Neural progenitor cell (in vitro differentiated cells): Measurements from ENCODE around the gene CD40. TPM values are rescaled to one million over a fixed set of nuclear protein-coding genes. Genes with fewer than 3 reads are reported as not detected.

ENCODE experiments used
- DNase-seq: peaks from one replicate; pipeline ENCODE4 v3.0.0-alpha.2; 2016; ENCODE audit warnings: low spot score
- H2AFZ ChIP-seq: fragments of 200-600 bp; sonication (generic); replicated peaks from 2 replicates; pipeline ENCODE4 v1.6.1; 2016; ENCODE audit warnings: antibody characterized with exemption
- H3F3A ChIP-seq: fragments of 200-600 bp; sonication (generic); 2 replicates; pipeline ENCODE4 v1.6.1; 2016; ENCODE audit warnings: antibody characterized with exemption, low read depth
- H3K27ac ChIP-seq: fragments of 200-600 bp; sonication (generic); 2 replicates; pipeline ENCODE4 v1.5.1; 2016; ENCODE audit warnings: mild to moderate bottlenecking
- H3K27me3 ChIP-seq: fragments of 200-600 bp; sonication (generic); 2 replicates; pipeline ENCODE4 v1.6.1; 2016; ENCODE audit warnings: mild to moderate bottlenecking, moderate library complexity
- H3K36me3 ChIP-seq: fragments of 200-600 bp; sonication (generic); 2 replicates; pipeline ENCODE4 v1.5.1; 2016
- H3K4me1 ChIP-seq: fragments of 200-600 bp; sonication (generic); 2 replicates; pipeline ENCODE4 v1.6.1; 2016; ENCODE audit warnings: mixed run types
- H3K4me2 ChIP-seq: fragments of 200-600 bp; sonication (generic); 2 replicates; pipeline ENCODE4 v1.6.1; 2016
- H3K4me3 ChIP-seq: fragments of 200-600 bp; sonication (generic); 2 replicates; pipeline ENCODE4 v1.5.1; 2016
- H3K79me2 ChIP-seq: fragments of 200-600 bp; sonication (generic); 2 replicates; pipeline ENCODE4 v1.6.1; 2016; ENCODE audit warnings: low read depth
- H3K9ac ChIP-seq: fragments of 200-600 bp; sonication (generic); 2 replicates; pipeline ENCODE4 v1.6.1; 2016
- H3K9me3 ChIP-seq: fragments of 200-600 bp; sonication (generic); 2 replicates; pipeline ENCODE4 v1.5.1; 2016; ENCODE audit warnings: low read depth
- H4K20me1 ChIP-seq: fragments of 200-600 bp; sonication (generic); 2 replicates; pipeline ENCODE4 v1.6.1; 2016; ENCODE audit warnings: low read depth
- H3K27ac Mint-ChIP-seq: 3 replicates; pipeline ENCODE4 v1.8.0; 2021; ENCODE audit warnings: mixed read lengths
- H3K27me3 Mint-ChIP-seq: 2 replicates; pipeline ENCODE4 v1.8.0; 2022; ENCODE audit warnings: low read depth, mild to moderate bottlenecking, inconsistent platforms, moderate library complexity, mixed read lengths; ENCODE audit not compliant: insufficient read depth
- H3K36me3 Mint-ChIP-seq: 3 replicates; pipeline ENCODE4 v1.8.0; 2021; ENCODE audit warnings: mixed read lengths
- H3K4me1 Mint-ChIP-seq: 3 replicates; pipeline ENCODE4 v1.8.0; 2021; ENCODE audit warnings: mixed read lengths
- H3K4me3 Mint-ChIP-seq: 3 replicates; pipeline ENCODE4 v1.8.0; 2021; ENCODE audit warnings: mild to moderate bottlenecking, moderate library complexity, mixed read lengths
- H3K9me3 Mint-ChIP-seq: 3 replicates; pipeline ENCODE4 v1.8.0; 2020; ENCODE audit warnings: mixed read lengths
- CTCF ChIP-seq: fragments of 200-600 bp; sonication (generic); IDR thresholded peaks from 2 replicates; pipeline ENCODE4 v1.5.1; 2017; ENCODE audit warnings: antibody characterized with exemption, mild to moderate bottlenecking
- EZH2 ChIP-seq: fragments of 200-600 bp; sonication (generic); IDR thresholded peaks from 2 replicates; pipeline ENCODE4 v1.6.1; 2017; ENCODE audit warnings: antibody characterized with exemption, mild to moderate bottlenecking, moderate library complexity
- EZH2phosphoT487 ChIP-seq: fragments of 200-600 bp; sonication (generic); IDR thresholded peaks from 2 replicates; pipeline ENCODE4 v1.6.1; 2017; ENCODE audit warnings: antibody characterized with exemption
- total RNA-seq: library from RNA; depleted of rRNA; stranded (reverse); fragments of >200 nt; gene quantifications from 2 replicates; pipeline ENCODE4 v1.2.3, GENCODE V29; 2015; ENCODE audit warnings: low replicate concordance

Gene CD40
- total RNA-seq, 1 donor from 2014 or later = 11.0 TPM

DNA sequence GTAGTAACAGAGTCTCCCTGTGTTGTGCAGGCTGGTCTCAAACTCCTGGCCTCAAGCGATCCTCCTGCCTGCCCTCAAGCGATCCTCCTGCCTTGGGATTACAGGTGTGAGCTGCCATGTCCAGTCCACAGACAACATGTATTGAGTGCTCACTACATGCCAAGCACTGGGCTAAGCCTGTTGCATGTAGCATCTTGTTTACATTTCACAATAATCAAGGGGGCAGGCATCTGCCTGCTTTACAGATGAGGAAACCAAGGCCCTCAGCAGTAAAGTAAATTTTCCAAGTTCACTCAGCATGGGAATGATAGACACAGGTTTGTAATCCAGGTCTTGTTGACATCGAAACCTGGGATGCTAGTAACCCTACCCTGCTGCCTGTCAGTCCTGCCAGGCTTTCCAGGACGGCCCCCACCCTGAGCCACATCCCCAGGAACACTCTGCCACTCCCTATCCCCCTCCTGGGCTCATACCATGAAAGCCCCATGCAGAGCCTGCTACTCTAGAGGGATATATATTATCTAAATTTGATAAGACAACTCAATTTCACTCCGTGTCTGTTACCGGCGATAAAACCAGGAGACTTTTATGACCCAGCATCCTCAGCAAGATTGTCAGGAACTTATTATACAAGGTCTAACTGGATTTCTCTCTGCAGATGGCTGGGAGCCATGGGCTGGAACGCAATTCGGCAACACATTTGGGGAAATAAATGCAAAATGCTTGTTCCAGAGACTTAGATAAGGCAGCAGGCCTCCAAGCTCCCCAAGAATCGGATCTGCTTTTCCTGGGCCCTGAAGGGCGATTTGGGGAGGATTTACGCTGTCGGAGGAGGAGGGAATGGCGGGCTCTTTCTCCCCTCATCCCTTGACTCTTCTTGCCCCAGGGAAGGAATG lies 30.4 kb downstream of the CD40 start:
- peaks cover 15% of the 10 kb centered on the region for H3K4me1 ChIP-seq
- H4K20me1 ChIP-seq = no peaks in the 10 kb centered on the region
- Mint-ChIP-seq H3K9me3 (no peaks in the 10 kb centered on the region), H3K36me3 (no peaks in the 10 kb centered on the region), H3K27ac (no peak overlapping the region), H3K4me1 (peaks cover 6% of the 10 kb centered on the region), H3K4me3 (no peak overlapping the region), H3K27me3 (peaks cover 19% of the 10 kb centered on the region)
- no peaks in the 10 kb centered on the region for H3K27me3 ChIP-seq
- H2AFZ ChIP-seq = no peak overlapping the region
- no peak overlapping the region for H3K9ac ChIP-seq
- no peaks in the 10 kb centered on the region for H3K36me3 ChIP-seq
- no peak for DNase-seq
- no peak for TF ChIP-seq CTCF
- TF ChIP-seq EZH2phosphoT487 = no peak
- TF ChIP-seq EZH2 = no peak
- H3K4me2 ChIP-seq = no peak overlapping the region
- no peaks in the 10 kb centered on the region for H3K9me3 ChIP-seq
- H3K27ac ChIP-seq = no peak overlapping the region
- no peaks in the 10 kb centered on the region for H3K79me2 ChIP-seq
- H3F3A ChIP-seq = no peaks in the 10 kb centered on the region
- no peak overlapping the region for H3K4me3 ChIP-seq

- no peaks in the 10 kb centered on the region for H3K9me3 Mint-ChIP-seq
- H3K4me1 ChIP-seq = peaks cover 8% of the 10 kb centered on the region
- no peaks in the 10 kb centered on the region for H3K9me3 ChIP-seq
- DNase-seq = no peak
- no peak overlapping the region for H2AFZ ChIP-seq
- H4K20me1 ChIP-seq = no peaks in the 10 kb centered on the region
- no peak for TF ChIP-seq CTCF
- TF ChIP-seq EZH2phosphoT487 = no peak
- TF ChIP-seq EZH2 = no peak
- no peak overlapping the region for H3K27ac Mint-ChIP-seq
- H3K4me3 Mint-ChIP-seq = no peak overlapping the region
- H3K36me3 Mint-ChIP-seq = no peaks in the 10 kb centered on the region
- no peaks in the 10 kb centered on the region for H3K27me3 ChIP-seq
- no peaks in the 10 kb centered on the region for H3K79me2 ChIP-seq
- no peaks in the 10 kb centered on the region for H3F3A ChIP-seq
- H3K27me3 Mint-ChIP-seq = peaks cover 18% of the 10 kb centered on the region
- H3K4me2 ChIP-seq = no peak overlapping the region
- H3K4me3 ChIP-seq = no peak overlapping the region
- H3K36me3 ChIP-seq = no peaks in the 10 kb centered on the region
- no peak overlapping the region for H3K9ac ChIP-seq
- H3K27ac ChIP-seq = no peak overlapping the region
- peaks cover 4% of the 10 kb centered on the region for H3K4me1 Mint-ChIP-seq
Observed at GRCh38 chr20:46150943-46151342, 32.8 kb downstream of the CD40 start.

DNA sequence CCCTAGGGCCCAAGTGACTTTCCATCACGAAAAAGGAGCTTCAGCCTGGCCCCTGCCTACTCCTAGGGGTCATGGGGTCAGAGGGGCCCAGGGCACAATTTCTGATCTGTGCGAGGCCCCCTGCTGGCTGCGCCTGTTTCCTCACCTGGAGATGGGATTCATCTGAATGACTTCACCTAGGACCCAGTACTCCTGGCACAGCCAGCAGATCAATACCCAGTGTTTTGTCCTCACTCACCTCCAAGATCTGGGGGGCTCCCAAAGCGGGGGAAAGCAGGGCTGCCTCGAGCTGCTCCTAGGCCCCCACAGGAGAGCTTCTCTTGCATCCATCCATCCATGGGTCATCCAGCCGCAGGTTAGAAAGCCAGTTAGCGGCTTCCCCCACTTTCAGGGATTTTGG lies 33.8 kb downstream of the CD40 start:
- no peaks in the 10 kb centered on the region for H4K20me1 ChIP-seq
- no peak overlapping the region for H3K27ac ChIP-seq
- H3K9me3 ChIP-seq = no peaks in the 10 kb centered on the region
- no peak overlapping the region for H2AFZ ChIP-seq
- H3K79me2 ChIP-seq = no peaks in the 10 kb centered on the region
- H3K9ac ChIP-seq = no peak overlapping the region
- H3K27me3 Mint-ChIP-seq = peaks cover 17% of the 10 kb centered on the region
- H3K9me3 Mint-ChIP-seq = no peaks in the 10 kb centered on the region
- H3K36me3 ChIP-seq = no peaks in the 10 kb centered on the region
- no peak overlapping the region for H3K4me2 ChIP-seq
- H3K27ac Mint-ChIP-seq = no peak overlapping the region
- TF ChIP-seq CTCF = peak; percentile 57
- no peak for TF ChIP-seq EZH2phosphoT487
- no peaks in the 10 kb centered on the region for H3K36me3 Mint-ChIP-seq
- H3K4me3 Mint-ChIP-seq = no peak overlapping the region
- peaks cover 2% of the 10 kb centered on the region for H3K4me1 Mint-ChIP-seq
- no peaks in the 10 kb centered on the region for H3F3A ChIP-seq
- H3K4me1 ChIP-seq = peaks cover 3% of the 10 kb centered on the region
- H3K27me3 ChIP-seq = no peaks in the 10 kb centered on the region
- DNase-seq = peak; percentile 42
- no peak overlapping the region for H3K4me3 ChIP-seq
